ENCODE results near the gene SELENOS.

SELENOS gene

DNA sequence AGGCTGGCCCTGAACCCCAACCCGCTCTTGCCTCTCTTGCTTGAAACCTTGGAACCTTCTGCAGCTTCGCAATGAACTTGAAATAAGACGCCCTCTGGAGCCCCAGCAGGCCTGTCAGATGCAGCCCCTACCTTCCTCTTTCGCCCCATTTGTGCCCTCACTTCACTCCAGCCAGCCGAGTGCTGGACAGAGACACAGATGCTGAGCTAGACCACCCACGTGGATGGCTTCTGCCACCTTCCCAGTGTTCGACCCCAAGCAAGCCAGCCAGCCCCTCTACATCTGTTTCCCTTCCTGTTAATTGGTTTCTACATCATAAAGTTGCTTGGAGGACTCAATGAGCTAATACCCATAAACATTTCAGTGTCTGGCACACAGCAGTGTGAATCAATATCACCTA lies 41.6 kb upstream of the SELENOS start:
- Histone ChIP-seq H3K9me3 (ENCODE audit: severe bottlenecking) (no peaks in the 10 kb centered on the region), H3K36me3 (no peaks in the 10 kb centered on the region), H3K27ac (no peak overlapping the region), H3K27me3 (ENCODE audit: insufficient read depth, low read depth, severe bottlenecking) (no peaks in the 10 kb centered on the region), H3K4me3 (ENCODE audit: low read depth, low read length) (no peak overlapping the region)
- TF ChIP-seq, protein P1, sequence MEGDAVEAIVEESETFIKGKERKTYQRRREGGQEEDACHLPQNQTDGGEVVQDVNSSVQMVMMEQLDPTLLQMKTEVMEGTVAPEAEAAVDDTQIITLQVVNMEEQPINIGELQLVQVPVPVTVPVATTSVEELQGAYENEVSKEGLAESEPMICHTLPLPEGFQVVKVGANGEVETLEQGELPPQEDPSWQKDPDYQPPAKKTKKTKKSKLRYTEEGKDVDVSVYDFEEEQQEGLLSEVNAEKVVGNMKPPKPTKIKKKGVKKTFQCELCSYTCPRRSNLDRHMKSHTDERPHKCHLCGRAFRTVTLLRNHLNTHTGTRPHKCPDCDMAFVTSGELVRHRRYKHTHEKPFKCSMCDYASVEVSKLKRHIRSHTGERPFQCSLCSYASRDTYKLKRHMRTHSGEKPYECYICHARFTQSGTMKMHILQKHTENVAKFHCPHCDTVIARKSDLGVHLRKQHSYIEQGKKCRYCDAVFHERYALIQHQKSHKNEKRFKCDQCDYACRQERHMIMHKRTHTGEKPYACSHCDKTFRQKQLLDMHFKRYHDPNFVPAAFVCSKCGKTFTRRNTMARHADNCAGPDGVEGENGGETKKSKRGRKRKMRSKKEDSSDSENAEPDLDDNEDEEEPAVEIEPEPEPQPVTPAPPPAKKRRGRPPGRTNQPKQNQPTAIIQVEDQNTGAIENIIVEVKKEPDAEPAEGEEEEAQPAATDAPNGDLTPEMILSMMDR (IDR thresholded peaks at IDR 0.05; ENCODE audit: low read depth, low read length) = no peak
- no peak for DNase-seq

DNA sequence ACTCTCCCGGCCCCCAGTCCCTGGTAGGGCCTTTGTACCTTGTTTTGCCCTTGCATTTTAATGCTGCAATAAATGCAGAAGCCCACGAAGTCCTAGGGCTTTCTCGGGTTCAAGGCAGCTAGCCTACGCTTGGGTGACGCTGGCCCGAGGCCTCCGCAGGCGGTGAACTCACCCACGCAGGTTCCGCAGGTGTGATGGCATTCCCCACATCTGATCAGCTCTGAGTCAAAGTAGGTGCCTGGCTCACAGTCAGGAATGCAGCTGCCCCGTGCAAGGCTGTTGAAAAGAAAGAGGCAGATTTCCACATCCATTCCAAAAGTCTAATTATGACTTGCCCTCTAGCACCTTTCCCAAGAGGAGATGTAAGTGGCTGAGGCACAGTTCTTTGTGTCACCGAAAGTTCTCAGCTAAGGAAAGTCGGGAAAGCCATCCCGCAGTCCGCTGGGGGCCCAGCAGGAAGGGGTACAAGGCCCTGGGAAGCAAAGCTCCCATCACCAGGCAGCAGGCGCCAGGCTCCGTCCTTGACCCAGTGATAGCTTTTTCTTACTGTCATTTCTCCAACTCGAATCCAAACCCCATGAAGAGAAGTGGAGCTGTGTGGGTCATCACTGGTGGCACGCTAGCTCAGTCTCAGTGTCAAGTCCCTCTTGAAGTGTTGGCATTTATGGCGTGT lies 41.0 kb upstream of the SELENOS start:
- TF ChIP-seq, protein P1 (IDR thresholded peaks at IDR 0.05; ENCODE audit: low read depth, low read length) = no peak
- H3K4me3 ChIP-seq (ENCODE audit: low read depth, low read length) = no peak overlapping the region
- no peaks in the 10 kb centered on the region for H3K9me3 ChIP-seq (ENCODE audit: severe bottlenecking)
- no peak for DNase-seq
- no peak overlapping the region for H3K27ac ChIP-seq
- no peaks in the 10 kb centered on the region for H3K36me3 ChIP-seq
- no peaks in the 10 kb centered on the region for H3K27me3 ChIP-seq (ENCODE audit: insufficient read depth, low read depth, severe bottlenecking)

DNA sequence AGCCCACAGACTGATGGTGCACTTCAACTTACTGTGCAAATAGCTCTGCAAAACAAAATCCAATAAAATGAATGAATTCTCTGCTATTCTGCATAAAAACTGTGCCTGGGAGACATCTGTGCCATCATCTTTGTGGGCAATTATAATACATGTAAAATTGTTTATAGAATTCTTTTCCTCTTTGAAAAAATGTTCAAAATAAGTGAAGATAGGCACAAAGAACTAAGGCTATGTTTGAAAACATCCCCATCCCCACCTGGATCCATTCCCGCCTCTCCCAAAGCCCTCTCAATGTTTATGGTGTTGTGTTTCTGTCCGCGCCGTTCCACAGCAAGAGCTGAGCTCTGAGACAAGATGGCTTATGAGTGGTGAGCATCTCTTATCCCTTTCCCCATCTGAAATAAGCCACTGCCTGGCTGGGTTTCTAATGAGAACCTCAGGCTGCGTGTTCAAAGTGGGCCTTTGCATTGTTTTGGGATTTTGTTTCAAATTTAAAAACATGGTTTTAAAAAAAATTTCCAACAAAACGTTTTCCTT lies 40.1 kb upstream of the SELENOS start:
- H3K36me3 ChIP-seq = no peaks in the 10 kb centered on the region
- TF ChIP-seq, protein P1 (IDR thresholded peaks at IDR 0.05; ENCODE audit: low read depth, low read length) = no peak

DNA sequence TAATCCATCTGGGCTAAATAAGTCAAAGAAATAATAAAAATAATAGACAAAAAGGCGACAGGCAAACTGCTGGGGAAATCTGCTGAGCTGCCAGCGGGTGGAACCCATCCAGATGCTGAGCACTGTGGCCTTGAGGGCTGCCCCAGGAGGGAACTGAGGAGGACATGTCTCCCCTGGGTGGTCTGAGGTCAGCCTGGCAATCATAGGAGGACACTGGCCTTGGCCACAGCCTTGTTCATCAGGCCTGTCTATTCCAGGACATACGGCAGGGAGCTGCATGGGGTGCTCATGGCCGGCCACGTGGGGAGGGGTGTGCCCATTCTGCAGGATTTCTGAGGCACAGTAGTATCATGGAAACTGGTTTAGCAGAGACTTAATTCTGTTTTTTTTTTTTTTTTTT lies 39.2 kb upstream of the SELENOS start:
- H3K9me3 ChIP-seq (ENCODE audit: severe bottlenecking) = no peaks in the 10 kb centered on the region
- TF ChIP-seq, protein P1 (IDR thresholded peaks at IDR 0.05; ENCODE audit: low read depth, low read length) = no peak
- H3K36me3 ChIP-seq = no peaks in the 10 kb centered on the region
- DNase-seq = peak; percentile 3
- H3K27ac ChIP-seq = no peak overlapping the region
- H3K4me3 ChIP-seq (ENCODE audit: low read depth, low read length) = no peak overlapping the region
- no peaks in the 10 kb centered on the region for H3K27me3 ChIP-seq (ENCODE audit: insufficient read depth, low read depth, severe bottlenecking)

More for the DNA sequence above, 40.1 kb upstream of the SELENOS start:
- no peak overlapping the region for H3K4me3 ChIP-seq (ENCODE audit: low read depth, low read length)
- no peak overlapping the region for H3K27ac ChIP-seq
- no peak for DNase-seq
- H3K27me3 ChIP-seq (ENCODE audit: insufficient read depth, low read depth, severe bottlenecking) = no peaks in the 10 kb centered on the region
- no peaks in the 10 kb centered on the region for H3K9me3 ChIP-seq (ENCODE audit: severe bottlenecking)

DNA sequence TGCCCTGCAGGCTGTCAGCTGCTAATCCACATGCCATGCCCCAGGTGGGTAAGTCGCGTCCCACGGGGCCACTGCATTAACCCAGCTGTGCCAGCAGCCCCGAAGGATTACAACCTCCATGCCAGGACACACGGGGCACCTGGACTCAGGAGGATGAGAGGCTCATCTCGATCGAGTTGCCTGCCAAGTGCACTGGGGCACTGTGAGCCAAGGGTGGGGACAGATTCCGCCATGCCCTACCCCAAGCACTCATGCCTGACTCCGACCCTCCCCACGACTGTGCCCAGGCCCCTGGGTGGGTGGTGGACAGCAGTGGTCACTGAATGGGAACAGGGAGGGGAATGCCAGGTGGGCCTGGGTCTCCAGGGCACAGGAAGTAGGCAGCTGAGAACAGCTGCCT lies 38.5 kb upstream of the SELENOS start:
- Histone ChIP-seq H3K36me3 (no peaks in the 10 kb centered on the region), H3K9me3 (ENCODE audit: severe bottlenecking) (no peaks in the 10 kb centered on the region), H3K27me3 (ENCODE audit: insufficient read depth, low read depth, severe bottlenecking) (no peaks in the 10 kb centered on the region), H3K27ac (no peak overlapping the region), H3K4me3 (ENCODE audit: low read depth, low read length) (no peak overlapping the region)
- DNase-seq = peak; percentile 4
- TF ChIP-seq, protein P1 (IDR thresholded peaks at IDR 0.05; ENCODE audit: low read depth, low read length) = no peak

Data from WERI-Rb-1 (cell line).